Endometrium (tissue), 2 donors: ENCODE results near the gene SPNS1.

Experiments used
- FAIRE-seq: peaks from 2 replicates; lab custom pipeline; 2012; peaks lifted over from hg19 to GRCh38; lab: Jason Lieb, UNC
- donor health status: control.
- donor health status: control.

The SPNS1 gene

GRCh38 chr16:29029168-29029994, 54.8 kb downstream of the SPNS1 start:
- FAIRE-seq: no peak

DNA sequence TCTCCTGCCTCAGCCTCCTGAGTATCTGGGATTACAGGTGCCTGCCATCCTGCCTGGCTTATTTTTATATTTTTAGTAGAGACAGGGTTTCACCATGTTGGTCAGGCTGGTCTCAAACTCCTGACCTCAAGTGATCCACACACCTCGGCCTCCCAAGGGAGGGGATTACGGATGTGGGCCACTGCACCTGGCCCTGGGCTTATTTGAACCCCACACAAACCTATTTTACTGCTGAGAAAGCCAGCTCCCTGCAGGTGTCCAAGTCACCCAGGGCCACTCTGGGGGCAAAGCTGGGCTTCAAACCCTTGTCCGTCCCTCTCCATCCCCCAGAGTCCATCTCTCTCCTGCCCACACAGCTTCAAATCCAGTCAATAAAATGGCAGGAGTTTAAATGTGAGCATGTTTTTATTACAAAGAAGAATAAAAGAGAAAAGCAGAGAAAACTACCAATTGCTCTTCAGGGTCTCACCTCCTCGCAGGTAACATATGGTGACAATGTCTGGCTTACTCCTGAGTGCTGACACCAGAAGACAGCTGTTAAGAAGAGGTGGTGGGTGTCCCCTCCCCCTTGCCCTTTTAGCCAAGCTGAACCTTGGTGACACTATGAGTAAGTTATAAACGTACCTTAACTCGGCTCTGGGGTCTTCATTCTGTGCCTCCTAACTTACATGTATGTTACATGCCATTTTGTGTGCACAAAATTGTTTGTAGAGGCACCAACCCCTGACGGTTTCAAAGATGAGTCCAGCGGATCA, 55.7 kb downstream of the SPNS1 start:
- no peak for FAIRE-seq
